ENCODE results near the gene CGNL1. TPM values are rescaled to one million over a fixed set of nuclear protein-coding genes. Genes with fewer than 3 reads are reported as not detected.

CGNL1 gene
- total RNA-seq, 4 donors from 2014 or later, result 4.7 to 13.7 (median 7.3) TPM

- ATAC-seq (ENCODE audit: low FRiP score), result no peak
- no peak for DNase-seq (ENCODE audit: low spot score)
- TF ChIP-seq, protein P1, sequence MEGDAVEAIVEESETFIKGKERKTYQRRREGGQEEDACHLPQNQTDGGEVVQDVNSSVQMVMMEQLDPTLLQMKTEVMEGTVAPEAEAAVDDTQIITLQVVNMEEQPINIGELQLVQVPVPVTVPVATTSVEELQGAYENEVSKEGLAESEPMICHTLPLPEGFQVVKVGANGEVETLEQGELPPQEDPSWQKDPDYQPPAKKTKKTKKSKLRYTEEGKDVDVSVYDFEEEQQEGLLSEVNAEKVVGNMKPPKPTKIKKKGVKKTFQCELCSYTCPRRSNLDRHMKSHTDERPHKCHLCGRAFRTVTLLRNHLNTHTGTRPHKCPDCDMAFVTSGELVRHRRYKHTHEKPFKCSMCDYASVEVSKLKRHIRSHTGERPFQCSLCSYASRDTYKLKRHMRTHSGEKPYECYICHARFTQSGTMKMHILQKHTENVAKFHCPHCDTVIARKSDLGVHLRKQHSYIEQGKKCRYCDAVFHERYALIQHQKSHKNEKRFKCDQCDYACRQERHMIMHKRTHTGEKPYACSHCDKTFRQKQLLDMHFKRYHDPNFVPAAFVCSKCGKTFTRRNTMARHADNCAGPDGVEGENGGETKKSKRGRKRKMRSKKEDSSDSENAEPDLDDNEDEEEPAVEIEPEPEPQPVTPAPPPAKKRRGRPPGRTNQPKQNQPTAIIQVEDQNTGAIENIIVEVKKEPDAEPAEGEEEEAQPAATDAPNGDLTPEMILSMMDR (IDR thresholded peaks at IDR 0.05), result no peak
These were observed 158.0 kb downstream of the CGNL1 start for GRCh38 chr15:57534281-57534680.

DNA sequence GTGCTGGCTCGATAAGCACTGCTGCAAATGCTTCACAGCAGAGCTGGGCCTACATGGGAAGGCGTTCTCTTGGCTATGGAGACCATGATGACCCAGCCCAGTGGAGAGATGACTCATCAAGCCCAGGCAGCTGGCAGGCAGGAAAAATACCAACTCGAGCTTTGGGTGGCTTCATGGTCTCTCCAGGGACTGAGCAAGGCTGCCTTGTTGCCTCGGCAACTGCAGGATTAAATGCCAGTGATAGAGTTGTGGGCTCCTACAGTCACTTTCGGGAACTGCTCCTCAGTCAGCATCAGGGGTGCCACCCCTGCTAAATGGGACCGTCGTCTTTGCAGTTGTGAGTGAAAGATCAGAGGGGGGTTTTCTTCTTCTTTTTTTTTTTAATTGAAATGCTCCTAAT, 160.8 kb downstream of the CGNL1 start:
- no peak for DNase-seq (ENCODE audit: low spot score)
- TF ChIP-seq, protein P1 (IDR thresholded peaks at IDR 0.05), result no peak
- ATAC-seq (ENCODE audit: low FRiP score), result peak; percentile 68

DNA sequence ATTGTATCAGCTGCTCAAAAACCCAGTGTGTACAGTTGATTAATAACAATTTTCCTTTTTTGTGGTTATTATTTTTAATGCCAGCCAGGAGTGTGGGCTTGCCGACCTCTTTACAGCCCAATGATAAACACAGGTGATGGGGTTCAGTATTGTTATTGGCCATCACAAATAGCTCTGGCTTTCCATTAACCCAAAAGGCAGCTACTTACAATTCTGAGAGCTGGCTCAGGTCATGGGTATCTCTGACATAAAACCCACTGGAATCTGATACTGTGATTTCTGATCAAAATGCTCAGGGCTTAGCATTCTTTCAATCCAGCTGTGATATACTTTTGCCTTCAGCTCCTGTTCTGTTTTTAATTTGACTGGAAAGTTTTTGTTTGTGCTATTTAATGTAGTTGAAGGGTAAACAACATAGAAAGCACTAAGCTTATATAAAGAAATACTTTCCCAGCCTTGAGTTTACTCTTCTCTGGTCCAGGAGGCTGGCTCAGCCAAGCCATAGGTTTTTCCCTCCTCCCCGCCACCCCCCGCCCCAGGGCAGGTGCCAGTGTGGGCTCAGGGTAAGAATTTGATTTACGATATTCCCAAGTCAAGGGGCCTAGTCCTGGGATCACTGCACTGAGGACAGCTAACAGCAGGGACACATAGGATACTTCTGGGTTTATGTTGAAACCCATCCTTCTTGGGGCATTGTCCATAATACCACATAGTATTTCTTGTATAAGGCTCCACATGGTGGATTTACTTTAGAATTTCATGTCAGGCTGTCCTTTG, 161.4 kb downstream of the CGNL1 start:
- DNase-seq (ENCODE audit: low spot score) (no peak), ATAC-seq (ENCODE audit: low FRiP score) (no peak)
- TF ChIP-seq, protein P1 (IDR thresholded peaks at IDR 0.05), result no peak

DNA sequence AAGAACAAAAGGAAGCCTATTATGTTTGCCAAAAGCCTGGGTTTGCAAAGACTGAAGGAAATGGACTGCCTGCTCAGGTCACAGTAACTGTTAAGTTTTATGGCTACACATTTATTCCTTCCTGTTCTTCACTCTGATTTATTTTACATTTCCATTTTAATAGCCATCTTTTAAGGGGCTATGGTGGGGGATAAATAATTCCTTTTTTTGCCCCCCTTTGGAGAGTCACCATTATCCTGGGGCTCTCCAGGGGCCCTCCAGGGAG, 161.9 kb downstream of the CGNL1 start:
- TF ChIP-seq, protein P1 (IDR thresholded peaks at IDR 0.05), result no peak
- ATAC-seq (ENCODE audit: low FRiP score) (no peak), DNase-seq (ENCODE audit: low spot score) (no peak)

DNA sequence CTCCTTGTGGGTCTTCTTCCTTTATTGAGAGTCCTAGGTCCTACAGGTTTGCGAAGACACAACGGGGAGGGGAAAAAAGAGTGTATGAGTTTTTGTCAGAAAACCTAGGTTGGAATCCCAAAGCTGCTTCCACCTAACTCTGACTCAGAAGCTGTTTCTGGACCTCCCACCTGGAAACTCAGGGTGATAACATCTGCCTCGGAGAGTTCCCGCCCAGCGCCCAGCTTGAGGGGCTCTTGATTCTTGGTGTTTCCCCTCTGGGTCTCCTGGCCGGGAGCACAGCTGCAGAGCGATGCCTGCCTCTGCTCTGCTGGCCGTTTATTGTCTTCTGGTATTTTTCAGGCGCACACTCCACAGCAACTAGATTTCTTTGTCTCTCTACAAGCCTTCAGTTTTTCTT, 162.5 kb downstream of the CGNL1 start:
- ATAC-seq (ENCODE audit: low FRiP score), result no peak
- no peak for DNase-seq (ENCODE audit: low spot score)
- TF ChIP-seq, protein P1 (IDR thresholded peaks at IDR 0.05), result no peak

- TF ChIP-seq, protein P1 (IDR thresholded peaks at IDR 0.05), result no peak
- no peak for DNase-seq (ENCODE audit: low spot score)
These were observed 163.9 kb downstream of the CGNL1 start for GRCh38 chr15:57540211-57540610.

DNA sequence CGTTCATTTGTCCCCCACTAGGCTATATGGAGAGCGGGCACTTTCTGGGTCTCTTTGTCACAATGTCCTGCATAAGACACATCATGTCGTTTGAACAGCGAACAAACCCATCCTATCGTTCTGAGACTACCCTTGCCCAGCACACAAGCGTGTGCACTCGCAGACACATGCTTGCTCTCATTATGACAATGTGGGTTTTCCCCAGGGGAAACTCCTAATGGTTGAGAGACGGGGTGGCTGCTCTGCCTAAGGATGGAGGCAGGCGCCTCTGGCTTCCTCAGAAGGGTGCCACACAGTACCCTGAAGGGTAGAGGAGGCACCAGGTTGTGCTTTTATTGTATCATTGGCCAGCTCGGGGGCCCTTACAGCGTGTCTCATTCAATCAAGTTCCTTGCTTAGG, 164.4 kb downstream of the CGNL1 start:
- TF ChIP-seq, protein P1 (IDR thresholded peaks at IDR 0.05), result no peak
- DNase-seq (ENCODE audit: low spot score) (no peak), ATAC-seq (ENCODE audit: low FRiP score) (no peak)

More at GRCh38 chr15:57540211-57540610, 163.9 kb downstream of the CGNL1 start:
- no peak for ATAC-seq (ENCODE audit: low FRiP score)
